Measurements from ENCODE around the gene NUP205.
"Not testable (repeated sequence)": the region's sequence is repeated elsewhere in the genome, so short reads cannot be mapped to it uniquely, and the experiment has no call there.

Gene NUP205

DNA sequence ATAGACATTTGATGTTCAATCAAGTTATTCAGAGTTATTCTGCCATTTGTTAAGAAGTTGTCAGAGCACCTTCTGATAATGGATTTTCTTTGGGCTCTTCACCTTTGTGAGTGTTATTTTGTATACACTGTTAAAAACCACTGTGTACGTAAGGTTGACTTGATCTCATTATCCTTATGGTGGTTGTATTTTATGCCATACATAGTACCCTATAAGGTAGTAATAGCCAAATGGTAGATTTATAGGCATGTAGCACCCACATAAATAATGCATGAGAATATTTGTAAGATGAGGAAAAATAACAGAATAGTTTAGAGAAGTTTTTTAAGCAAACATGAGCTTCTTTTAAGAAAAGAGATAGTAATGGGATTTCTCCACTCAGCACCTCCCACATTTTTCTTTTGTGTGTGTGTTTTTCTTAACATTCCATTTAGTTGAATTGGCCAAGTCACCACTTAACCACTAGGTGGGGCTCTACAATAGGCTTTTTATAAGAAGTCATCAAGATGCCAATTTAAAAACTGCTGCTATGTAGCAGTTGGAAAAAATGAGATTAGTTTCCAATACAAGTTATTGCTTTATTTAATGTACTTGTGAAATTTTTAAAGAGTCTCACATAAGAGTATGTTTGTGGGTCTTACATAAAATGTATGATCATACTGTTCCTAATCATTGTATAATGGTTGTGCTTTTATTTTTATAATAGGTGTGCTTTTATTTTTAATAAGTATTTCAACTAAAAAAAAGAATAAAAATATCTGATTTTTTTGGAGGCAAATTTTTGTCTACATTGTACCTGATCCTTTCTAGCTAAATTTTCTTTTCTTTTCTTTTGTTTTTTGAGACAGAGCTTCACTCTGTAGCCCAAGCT lies 63.5 kb downstream of the NUP205 start:
- DNase-seq = peak; percentile 84

- no peak for DNase-seq
Measured at GRCh38 chr7:135634191-135634878, 76.6 kb downstream of the NUP205 start.

GRCh38 chr7:135639690-135640089 lies 82.0 kb downstream of the NUP205 start:
- not testable (repeated sequence) for DNase-seq

- no peak for DNase-seq
Measured at GRCh38 chr7:135644154-135644553, 86.4 kb downstream of the NUP205 start.

DNA sequence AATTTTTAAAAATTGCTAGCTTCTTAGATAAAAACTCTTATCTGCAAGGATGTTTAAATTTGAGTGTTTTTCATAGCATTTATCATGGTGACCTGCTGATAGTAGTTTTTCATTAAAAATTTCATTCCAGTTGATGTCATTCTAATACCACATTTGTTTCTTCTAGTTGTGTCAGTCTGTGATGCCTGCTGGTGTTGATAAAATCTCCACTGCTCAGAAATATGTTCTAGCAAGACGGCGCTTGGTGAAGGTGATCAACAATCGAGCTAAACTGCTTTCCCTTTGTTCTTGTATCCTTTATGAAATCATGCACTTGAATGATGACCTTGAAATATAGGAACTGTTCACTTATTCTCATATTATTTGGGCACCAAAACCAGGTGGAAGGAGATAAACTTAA lies 87.0 kb downstream of the NUP205 start:
- no peak for DNase-seq

DNA sequence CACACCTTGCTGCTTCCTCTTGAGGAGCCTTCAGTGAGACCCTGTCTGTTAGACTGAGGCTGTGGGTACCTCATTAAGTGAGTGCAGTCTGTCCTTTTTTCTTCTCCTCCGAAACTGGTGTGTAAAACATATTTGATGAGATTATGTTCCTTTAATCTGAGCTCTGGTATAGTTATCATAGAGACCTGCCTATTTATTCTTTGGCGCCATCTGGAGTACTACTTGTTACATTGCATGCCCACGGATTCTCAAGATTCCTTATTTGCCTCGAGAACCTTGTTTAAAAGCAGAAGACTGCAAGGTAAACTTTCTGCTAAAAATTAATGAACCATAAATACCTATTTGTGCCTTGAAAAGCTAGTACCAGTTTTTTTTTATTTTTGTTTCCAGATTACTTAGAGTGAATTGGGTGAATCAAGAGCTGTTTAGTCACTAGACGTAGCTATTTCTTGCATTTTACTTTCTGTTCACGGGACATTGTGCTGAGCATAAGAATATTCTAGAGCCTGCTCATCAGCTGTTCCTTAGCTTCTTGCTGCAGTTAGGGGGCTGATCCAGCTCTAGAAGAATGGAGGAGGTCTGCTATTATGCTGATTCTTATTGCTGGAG lies 87.7 kb downstream of the NUP205 start:
- DNase-seq = peak; percentile 38

GRCh38 chr7:135647755-135648154 lies 90.0 kb downstream of the NUP205 start:
- DNase-seq = no peak

- no peak for DNase-seq
Measured at GRCh38 chr7:135648235-135648634, 90.5 kb downstream of the NUP205 start.

DNA sequence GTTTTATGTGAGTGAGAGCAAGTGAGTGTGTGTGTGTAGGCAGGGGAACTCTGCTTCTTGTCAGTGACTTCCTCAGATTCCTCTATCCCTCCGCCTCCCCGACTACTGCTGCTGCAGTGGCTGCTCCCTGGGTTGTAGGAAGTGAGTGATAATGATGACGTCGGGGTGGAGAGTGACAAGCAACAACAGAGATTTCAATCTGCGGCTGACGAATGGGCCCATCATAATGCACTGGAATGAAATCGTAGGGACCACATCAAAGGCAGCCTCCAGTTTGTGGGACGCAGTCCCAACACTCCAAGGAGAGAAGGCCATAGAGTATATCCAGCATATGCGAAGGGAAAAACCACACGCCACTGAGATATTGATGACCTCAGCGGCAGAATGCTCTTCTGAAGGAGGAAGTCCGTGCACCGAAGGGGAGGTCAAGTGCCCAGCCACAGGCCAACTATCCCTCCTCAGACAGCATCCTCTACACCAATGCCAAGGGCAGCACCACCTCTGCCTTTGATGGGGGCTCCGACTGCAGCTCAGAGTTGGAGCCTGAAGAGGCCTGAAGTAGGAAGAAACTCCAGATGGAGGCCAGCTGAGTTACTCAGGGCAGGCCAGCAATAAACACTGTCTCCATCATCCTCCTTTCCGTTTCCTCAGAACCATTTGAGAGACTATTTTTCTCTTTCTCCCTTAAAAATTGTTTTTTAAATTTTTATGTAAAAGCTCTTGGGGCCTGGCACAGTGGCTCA lies 93.3 kb downstream of the NUP205 start:
- peak; percentile 78 for DNase-seq

DNA sequence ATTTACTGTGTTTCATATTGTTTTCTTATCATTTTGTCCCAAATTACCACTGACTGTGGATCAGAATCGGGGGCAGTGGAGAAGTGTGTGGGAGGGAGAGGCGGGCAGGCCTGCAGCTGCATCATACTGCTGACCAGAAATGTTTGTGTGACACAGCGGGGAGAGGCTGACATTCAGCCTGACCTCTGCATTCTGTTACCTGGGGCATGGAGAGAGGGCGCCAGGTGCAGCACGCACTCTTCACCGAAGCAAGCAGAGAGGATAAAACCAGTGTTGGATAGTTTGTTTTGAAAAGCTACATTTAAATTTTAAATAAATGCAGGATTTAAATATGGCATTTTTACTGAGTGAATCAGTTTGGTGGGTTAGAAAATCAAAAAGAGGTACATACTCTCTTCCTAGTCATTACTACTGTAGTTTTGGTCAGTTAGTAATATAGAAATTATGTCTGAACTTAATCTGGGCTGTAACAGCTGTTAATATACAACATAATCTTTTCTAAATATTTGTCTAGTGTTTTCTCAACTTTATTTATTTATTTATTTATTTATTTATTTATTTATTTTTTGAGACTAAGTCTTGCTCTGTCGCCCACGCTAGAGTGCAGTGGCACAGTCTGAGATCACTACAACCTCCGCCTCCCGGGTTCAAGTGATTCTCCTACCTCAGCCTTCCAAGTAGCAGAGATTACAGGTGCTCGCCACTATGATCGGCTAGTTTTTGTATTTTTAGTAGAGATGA lies 95.8 kb downstream of the NUP205 start:
- no peak for DNase-seq

DNA sequence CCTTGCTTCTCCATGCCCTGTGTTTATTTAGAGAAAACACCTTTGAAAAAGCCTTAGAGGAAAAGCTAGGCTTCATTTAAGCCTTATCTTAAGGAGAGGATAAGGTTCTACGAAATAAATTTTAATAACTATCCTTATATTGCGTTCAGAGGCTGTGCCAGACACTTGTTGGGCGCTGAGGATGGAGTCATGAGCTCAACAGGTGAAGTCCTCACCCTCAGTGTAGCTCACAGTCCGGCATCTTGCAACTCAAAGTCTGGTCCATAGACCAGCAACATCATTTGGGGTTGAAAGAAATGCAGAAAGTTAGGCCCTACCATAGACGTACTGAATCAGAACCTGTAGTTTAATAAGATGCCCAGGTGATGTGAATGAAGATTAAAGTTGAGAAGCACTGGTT lies 100.8 kb downstream of the NUP205 start:
- DNase-seq = no peak

DNA sequence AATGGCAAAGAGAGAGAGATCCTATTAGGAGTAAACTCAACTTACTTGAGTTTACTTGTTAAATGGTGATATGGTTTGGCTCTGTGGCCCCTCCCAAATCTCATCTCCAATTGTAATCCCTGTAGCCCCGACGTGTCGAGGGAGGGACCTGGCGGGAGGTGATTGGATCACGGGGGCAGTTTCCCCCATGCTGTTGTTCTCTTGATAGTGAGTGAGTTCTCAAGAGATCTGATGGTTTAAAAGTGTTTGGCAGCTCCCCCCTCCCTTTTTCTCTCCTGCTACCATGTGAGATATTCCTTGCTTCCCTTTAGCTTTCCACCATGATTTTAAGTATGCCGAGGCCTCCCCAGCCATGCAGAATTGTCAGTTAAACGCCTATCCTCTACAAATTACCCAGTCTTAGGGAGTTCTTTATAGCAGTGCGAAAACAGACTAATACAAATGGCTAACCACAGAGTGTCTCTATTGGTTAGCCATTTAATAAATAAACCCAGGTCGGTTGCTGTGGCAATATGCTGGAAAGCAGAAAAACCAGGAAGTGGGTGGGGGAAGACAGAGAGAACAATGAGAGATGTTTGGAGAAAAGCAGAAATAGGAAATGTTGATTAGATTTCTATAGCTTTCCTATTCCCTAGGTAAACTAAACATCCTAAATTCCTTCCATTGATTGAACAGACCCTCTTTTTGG lies 101.6 kb downstream of the NUP205 start:
- DNase-seq = no peak

- DNase-seq = no peak
Measured at GRCh38 chr7:135661311-135662122, 103.8 kb downstream of the NUP205 start.

DNA sequence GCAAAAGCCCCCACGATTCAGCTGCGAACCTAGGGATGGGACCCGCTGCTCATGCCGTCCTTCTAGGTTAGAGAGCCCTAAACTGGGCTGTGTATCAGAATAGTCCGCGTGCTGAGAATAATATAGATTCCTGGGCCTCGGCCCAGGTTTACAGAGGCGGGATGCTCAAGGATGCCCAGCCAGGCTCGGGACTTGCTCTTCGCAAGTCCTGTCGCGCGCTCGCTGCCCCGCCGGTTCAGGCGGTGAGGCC lies 104.3 kb downstream of the NUP205 start:
- DNase-seq = no peak

DNA sequence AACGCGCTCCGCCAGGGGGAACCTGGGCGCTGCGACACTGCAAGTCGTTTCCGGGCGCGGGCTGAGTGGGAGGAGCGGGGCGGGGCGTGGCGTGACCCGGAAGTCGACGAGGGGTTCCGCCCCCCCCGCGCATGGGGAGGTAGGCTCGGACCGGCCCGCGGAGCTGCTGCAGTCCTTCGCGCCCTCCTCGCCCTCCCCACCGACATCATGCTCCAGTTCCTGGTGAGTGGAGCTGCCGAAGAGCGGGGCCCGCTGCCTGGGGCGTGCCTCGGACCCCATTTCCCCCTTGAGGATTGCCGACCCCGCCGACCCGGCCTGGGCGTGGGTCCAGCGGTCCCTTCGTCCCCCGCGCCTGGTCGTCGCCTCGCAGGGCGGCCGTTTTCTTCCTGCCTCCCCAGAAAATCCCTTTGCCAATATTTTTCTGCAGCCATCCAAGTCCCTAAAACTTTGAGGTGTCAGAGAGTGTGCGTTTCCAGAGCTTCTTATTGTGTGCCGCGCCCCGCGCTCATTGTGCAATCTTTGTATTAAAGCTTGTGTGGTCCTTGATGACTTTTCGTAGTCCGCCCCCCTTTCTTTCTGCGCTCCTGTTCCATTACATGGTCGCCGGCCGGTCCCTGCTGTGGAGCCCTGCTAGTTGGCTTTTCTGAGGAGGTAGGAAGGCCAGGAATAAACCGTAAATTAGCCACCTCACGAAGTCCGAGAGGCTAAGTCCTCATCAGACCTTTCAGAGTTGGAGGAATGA lies 104.8 kb downstream of the NUP205 start, which contains the start of gene STMP1:
Gene STMP1, plus strand, starts transcription at position 142 of the 742 bp plus-strand sequence.
- peak; percentile 93 for DNase-seq

DNA sequence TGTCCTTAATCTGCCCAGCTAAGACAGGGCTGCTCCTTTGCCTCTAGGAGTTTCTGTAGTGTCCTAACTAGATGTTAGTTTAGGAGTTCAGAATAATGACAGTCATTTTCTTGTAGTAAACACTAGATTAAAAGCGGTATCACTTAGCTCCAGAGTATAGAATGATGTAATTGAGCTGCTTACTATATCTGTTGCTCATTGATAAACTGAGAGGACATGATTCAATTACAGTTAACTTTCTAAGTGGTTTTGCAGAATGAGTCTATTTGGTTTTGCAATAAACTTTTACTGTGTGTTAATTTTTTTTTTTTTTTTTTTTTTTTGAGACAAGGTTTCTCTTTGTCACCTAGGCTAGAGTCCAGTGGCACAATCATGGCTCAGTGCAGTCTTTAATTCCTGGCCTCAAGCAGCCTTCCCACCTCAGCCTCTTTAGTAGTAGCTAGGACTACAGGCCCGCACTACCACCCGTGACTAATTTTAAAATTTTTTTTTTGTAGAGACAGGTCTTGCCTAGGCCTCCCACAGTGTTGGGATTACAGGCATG lies 106.4 kb downstream of the NUP205 start:
- peak; percentile 22 for DNase-seq

DNA sequence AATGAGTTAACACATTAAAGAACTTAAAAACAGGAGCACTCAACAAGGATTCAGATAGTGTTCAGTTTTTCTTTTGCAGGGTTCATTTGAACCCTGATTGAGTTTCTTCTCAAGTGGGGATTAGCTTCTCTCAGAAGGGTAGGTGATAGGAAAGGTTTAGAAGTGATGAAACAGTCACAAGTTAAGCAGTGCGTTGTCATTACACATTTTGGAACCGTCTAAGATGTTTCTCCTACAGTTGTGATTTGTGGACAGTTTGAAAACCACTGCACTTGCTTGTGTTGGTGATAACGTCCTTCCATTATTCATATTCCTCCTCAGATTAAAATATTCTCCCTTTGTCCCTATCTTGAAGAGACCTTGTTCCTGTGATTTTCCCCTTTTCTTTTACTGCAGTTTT lies 107.3 kb downstream of the NUP205 start:
- DNase-seq = no peak

GRCh38 chr7:135666156-135666555 lies 108.4 kb downstream of the NUP205 start:
- DNase-seq = no peak

- DNase-seq = no peak
Measured at GRCh38 chr7:135666846-135667245, 109.1 kb downstream of the NUP205 start.

GRCh38 chr7:135667626-135668025 lies 109.9 kb downstream of the NUP205 start:
- not testable (repeated sequence) for DNase-seq
